GM12892 (cell line): Measurements from ENCODE around the gene ABLIM1.

ENCODE experiments used
- POLR2A ChIP-seq: IDR thresholded peaks from 2 replicates; pipeline ENCODE4 v1.6.1; 2011; ENCODE audit warnings: low read depth, low read length, control low read depth
- POLR2AphosphoS5 ChIP-seq: IDR thresholded peaks from 2 replicates; pipeline ENCODE4 v1.6.1; 2011; ENCODE audit warnings: low read depth, low read length, control low read depth
- TAF1 ChIP-seq: IDR thresholded peaks from 2 replicates; pipeline ENCODE4 v1.6.1; 2011; ENCODE audit warnings: low read depth, mild to moderate bottlenecking, control low read depth, low read length, borderline replicate concordance

DNA sequence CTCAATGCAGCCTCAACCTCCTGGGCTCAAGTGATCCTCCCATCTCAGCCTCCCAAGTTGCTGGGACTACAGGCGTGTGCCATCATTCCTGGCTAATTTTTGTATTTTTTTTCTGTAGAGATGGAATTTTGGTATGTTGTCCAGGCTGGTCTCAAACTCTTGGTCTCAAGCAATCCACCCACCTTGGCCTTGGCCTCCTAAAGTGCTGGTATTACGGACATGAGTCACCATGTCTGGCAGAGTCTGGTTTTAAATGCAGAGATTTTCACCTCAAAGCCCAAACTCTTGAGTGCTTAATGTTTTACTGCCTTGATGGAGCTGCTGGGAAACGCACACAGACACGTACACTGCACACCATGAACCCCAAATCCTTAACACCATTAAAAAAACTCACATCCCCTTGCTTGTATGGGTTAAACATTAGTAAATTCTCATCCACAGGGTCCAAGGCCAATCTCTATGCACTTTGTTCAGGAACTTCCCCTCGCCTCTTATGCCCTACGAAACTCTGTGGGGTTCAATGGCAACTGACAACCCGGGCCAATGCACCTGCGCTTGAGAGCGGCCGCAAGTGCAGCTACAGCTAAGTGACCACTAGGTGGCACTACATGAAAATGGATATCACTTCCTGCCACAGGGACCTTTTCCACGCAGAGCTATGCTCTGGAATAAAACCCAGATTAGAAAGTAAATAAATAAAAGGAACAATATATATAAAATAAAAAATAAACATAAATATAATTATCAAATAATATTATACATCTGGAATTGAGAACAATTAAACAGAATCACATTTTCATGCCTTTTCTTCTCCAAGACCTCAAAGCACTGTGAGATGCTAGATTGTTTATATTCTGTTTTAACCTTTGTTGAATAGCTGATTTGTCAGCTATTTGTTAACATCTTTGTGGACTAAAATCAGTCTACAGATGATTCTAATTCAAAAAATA is 186.8 kb downstream of the ABLIM1 start:
- TF ChIP-seq POLR2AphosphoS5 (no peak), POLR2A (no peak), TAF1 (no peak)
